ENCODE data around the gene PHLPP1.

Gene PHLPP1

GRCh38 chr18:62948788-62949187 lies 233.4 kb downstream of the PHLPP1 start:
- no peak overlapping the region for H3K4me3 ChIP-seq (replicated peaks in 1 of 2; ENCODE audit: low read depth in 2 of 2, low read length in 2 of 2)
- DNase-seq (ENCODE audit: low read depth in 2 of 2), result no peak
- no peak for TF ChIP-seq CTCF (IDR thresholded peaks at IDR 0.05; ENCODE audit: low read depth, low read length)

GRCh38 chr18:62950246-62950645 lies 234.9 kb downstream of the PHLPP1 start:
- no peak for TF ChIP-seq CTCF (IDR thresholded peaks at IDR 0.05; ENCODE audit: low read depth, low read length)
- no peak overlapping the region for H3K4me3 ChIP-seq (replicated peaks in 1 of 2; ENCODE audit: low read depth in 2 of 2, low read length in 2 of 2)
- DNase-seq (ENCODE audit: low read depth in 2 of 2), result no peak

- no peak overlapping the region for H3K4me3 ChIP-seq (replicated peaks in 1 of 2; ENCODE audit: low read depth in 2 of 2, low read length in 2 of 2)
- TF ChIP-seq CTCF (IDR thresholded peaks at IDR 0.05; ENCODE audit: low read depth, low read length), result no peak
- no peak for DNase-seq (ENCODE audit: low read depth in 2 of 2)
Observed at GRCh38 chr18:62952807-62953206, 237.5 kb downstream of the PHLPP1 start.

GRCh38 chr18:62953663-62954062 lies 238.3 kb downstream of the PHLPP1 start:
- no peak for DNase-seq (ENCODE audit: low read depth in 2 of 2)
- no peak for TF ChIP-seq CTCF (IDR thresholded peaks at IDR 0.05; ENCODE audit: low read depth, low read length)
- H3K4me3 ChIP-seq (replicated peaks in 1 of 2; ENCODE audit: low read depth in 2 of 2, low read length in 2 of 2), result no peak overlapping the region

- H3K4me3 ChIP-seq (replicated peaks in 1 of 2; ENCODE audit: low read depth in 2 of 2, low read length in 2 of 2), result no peak overlapping the region
- TF ChIP-seq CTCF (IDR thresholded peaks at IDR 0.05; ENCODE audit: low read depth, low read length), result no peak
- peak in 1 of 2 donors; percentile 32 for DNase-seq (ENCODE audit: low read depth in 2 of 2)
Observed at GRCh38 chr18:62954366-62954765, 239.0 kb downstream of the PHLPP1 start.

GRCh38 chr18:62957885-62958472 lies 242.6 kb downstream of the PHLPP1 start:
- no peak overlapping the region for H3K4me3 ChIP-seq (replicated peaks in 1 of 2; ENCODE audit: low read depth in 2 of 2, low read length in 2 of 2)
- DNase-seq (ENCODE audit: low read depth in 2 of 2), result peak; percentile 59 to 68
- peak; percentile 42 for TF ChIP-seq CTCF (IDR thresholded peaks at IDR 0.05; ENCODE audit: low read depth, low read length)

GRCh38 chr18:62959481-62959880 lies 244.1 kb downstream of the PHLPP1 start:
- DNase-seq (ENCODE audit: low read depth in 2 of 2), result no peak
- H3K4me3 ChIP-seq (replicated peaks in 1 of 2; ENCODE audit: low read depth in 2 of 2, low read length in 2 of 2), result no peak overlapping the region
- TF ChIP-seq CTCF (IDR thresholded peaks at IDR 0.05; ENCODE audit: low read depth, low read length), result no peak
